ENCODE results near the gene APOL3. TPM values are rescaled to one million over a fixed set of nuclear protein-coding genes. Genes with fewer than 3 reads are reported as not detected.
A peak's percentile ranks its signal among the peaks of the same experiment; 100 is the strongest.

The APOL3 gene
- total RNA-seq, 1 experiment from 2014 or later = not detected

DNA sequence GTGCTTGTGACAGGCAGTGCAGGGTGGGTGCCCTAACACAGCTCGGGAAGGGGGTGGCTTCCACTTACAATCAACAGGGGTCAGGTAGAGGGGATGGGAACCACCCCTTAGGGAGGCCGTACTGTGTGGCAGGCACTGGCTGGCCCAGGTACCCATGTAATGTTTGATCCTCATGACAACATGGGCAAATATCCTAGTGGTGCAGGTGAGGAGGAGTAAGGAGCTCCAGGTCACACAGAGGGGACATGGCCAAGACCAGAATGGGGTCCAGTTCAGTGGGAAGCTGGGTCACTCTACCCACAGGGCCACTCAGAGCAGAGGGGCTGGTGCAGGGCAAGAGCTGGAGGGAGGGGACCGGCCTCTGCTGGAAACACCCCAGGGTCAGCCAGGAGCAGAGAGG, 38.0 kb upstream of the APOL3 start:
- no peaks in the 10 kb centered on the region for H3K23me2 ChIP-seq (ENCODE audit: insufficient read length, low read depth, low read length, poor library complexity, severe bottlenecking)
- Mint-ChIP-seq H3K27me3 (ENCODE audit: low read depth) (peaks cover 2% of the 10 kb centered on the region; the same call in 1 of the 2 replicates), H3K9me3 (no peaks in the 10 kb centered on the region; a peak in 2 of 5 replicates), H3K4me3 (no peak overlapping the region; a peak in 1 of 5 replicates), H3K4me1 (peaks cover 41 to 57% of the 10 kb centered on the region in 2 experiments), H3K27ac (peak overlapping the region in 1 of 3 experiments; percentile 1; a peak in 1 of 7 replicates), H3K36me3 (ENCODE audit: insufficient read depth in 1 of 3, low read depth in 3 of 3) (no peaks in the 10 kb centered on the region)
- no peak overlapping the region for H3K56ac ChIP-seq (ENCODE audit: insufficient read length, low read depth, low read length)
- no peak overlapping the region for H2AFZ ChIP-seq (ENCODE audit: low read length)
- H3K27me3 ChIP-seq (ENCODE audit: insufficient read depth, low read length) = no peaks in the 10 kb centered on the region
- no peak overlapping the region for H3T11ph ChIP-seq (ENCODE audit: low read length)
- no peak overlapping the region for H3K9ac ChIP-seq (ENCODE audit: extremely low read depth, insufficient read length, low read length)
- H4K8ac ChIP-seq (replicated peaks; ENCODE audit: insufficient read length, low read depth, low read length) = no peak overlapping the region
- H2BK15ac ChIP-seq (ENCODE audit: low read depth, low read length) = no peak overlapping the region
- no peaks in the 10 kb centered on the region for H4K20me1 ChIP-seq (ENCODE audit: control insufficient read depth, insufficient read depth, insufficient read length)
- H3K27ac ChIP-seq (ENCODE audit: insufficient read length, low read depth, low read length) = no peak overlapping the region
- no peak overlapping the region for H3K4ac ChIP-seq (ENCODE audit: low read depth, low read length)
- H2BK120ac ChIP-seq (ENCODE audit: low read depth, low read length, poor library complexity, severe bottlenecking) = no peak overlapping the region
- no peak overlapping the region for H2AK5ac ChIP-seq (ENCODE audit: insufficient read length, low read length)
- no CpG with 5 or more reads among the region's 3 CpGs for WGBS (ENCODE audit: extremely low coverage, insufficient read length, low lambda C conversion rate)
- no peak overlapping the region for H3K18ac ChIP-seq (ENCODE audit: insufficient read length, low read depth, low read length)
- H3K14ac ChIP-seq (ENCODE audit: insufficient read depth, low read length) = no peak overlapping the region
- H3K9me3 ChIP-seq (ENCODE audit: control insufficient read depth, low read depth, low read length) = no peaks in the 10 kb centered on the region
- no peak overlapping the region for H2BK5ac ChIP-seq (ENCODE audit: insufficient read length, low read length)
- no peak overlapping the region for H3K23ac ChIP-seq (ENCODE audit: insufficient read length, low read depth, low read length)
- peaks cover 4% of the 10 kb centered on the region; the same call in 1 of the 2 replicates for H3K4me1 ChIP-seq (ENCODE audit: insufficient read depth, low read length)
- H4K91ac ChIP-seq (ENCODE audit: insufficient read length, low read depth, low read length) = peak overlapping the region; percentile 13
- no peaks in the 10 kb centered on the region for H3K79me2 ChIP-seq (ENCODE audit: insufficient read depth, low read length)
- TF ChIP-seq, protein P1, sequence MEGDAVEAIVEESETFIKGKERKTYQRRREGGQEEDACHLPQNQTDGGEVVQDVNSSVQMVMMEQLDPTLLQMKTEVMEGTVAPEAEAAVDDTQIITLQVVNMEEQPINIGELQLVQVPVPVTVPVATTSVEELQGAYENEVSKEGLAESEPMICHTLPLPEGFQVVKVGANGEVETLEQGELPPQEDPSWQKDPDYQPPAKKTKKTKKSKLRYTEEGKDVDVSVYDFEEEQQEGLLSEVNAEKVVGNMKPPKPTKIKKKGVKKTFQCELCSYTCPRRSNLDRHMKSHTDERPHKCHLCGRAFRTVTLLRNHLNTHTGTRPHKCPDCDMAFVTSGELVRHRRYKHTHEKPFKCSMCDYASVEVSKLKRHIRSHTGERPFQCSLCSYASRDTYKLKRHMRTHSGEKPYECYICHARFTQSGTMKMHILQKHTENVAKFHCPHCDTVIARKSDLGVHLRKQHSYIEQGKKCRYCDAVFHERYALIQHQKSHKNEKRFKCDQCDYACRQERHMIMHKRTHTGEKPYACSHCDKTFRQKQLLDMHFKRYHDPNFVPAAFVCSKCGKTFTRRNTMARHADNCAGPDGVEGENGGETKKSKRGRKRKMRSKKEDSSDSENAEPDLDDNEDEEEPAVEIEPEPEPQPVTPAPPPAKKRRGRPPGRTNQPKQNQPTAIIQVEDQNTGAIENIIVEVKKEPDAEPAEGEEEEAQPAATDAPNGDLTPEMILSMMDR (conservative IDR thresholded peaks at IDR 0.05) = no peak
- no peak overlapping the region for H2BK20ac ChIP-seq (ENCODE audit: low read depth, low read length, poor library complexity, severe bottlenecking)
- no peaks in the 10 kb centered on the region for H3K79me1 ChIP-seq (ENCODE audit: insufficient read depth, low read depth, low read length, poor library complexity, severe bottlenecking)
- no peak overlapping the region for H4K5ac ChIP-seq (ENCODE audit: insufficient read length, low read depth, low read length)
- no peak overlapping the region for H3K4me2 ChIP-seq (ENCODE audit: insufficient read depth, insufficient read length, low read length)
- DNase-seq = no peak
- H2BK12ac ChIP-seq (ENCODE audit: insufficient read length, low read depth, low read length) = no peak overlapping the region
